Measurements from ENCODE around the gene FUCA2. TPM values are rescaled to one million over a fixed set of nuclear protein-coding genes. Genes with fewer than 3 reads are reported as not detected.
"Not testable (repeated sequence)": the region's sequence is repeated elsewhere in the genome, so short reads cannot be mapped to it uniquely, and the experiment has no call there.

FUCA2 gene
- total RNA-seq, 2 experiments from 2014 or later, result 12.1 to 13.4 TPM

DNA sequence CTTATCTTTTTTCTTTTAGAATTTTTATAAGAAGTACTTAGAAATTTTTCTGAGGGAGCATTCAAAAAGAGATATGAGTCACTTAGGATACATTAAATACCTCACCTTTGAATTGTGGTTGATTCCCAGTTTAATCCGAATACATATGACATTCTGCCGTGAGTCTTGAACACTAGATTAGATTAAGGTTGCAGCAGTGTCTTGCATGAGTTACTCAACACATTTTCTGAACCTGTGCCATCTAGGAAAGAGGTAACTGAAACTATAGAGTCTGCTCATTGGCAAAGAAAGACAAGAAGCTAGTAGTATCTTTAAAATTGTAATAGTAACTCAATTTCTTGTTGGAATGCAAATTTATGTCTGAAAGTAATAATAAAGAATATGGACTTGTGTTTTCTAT is 46.0 kb downstream of the FUCA2 start:
- peaks cover 1% of the 10 kb centered on the region for H3K9me3 Mint-ChIP-seq
- H3K36me3 Mint-ChIP-seq, result peaks cover 31% of the 10 kb centered on the region
- H3K4me3 Mint-ChIP-seq, result no peak overlapping the region
- DNase-seq (no peak), ATAC-seq (ENCODE audit: low read depth) (no peak)
- no peaks in the 10 kb centered on the region for H3K27me3 Mint-ChIP-seq
- H3K4me1 Mint-ChIP-seq, result no peaks in the 10 kb centered on the region
- no peak overlapping the region for H3K27ac Mint-ChIP-seq
- POLR2A ChIA-PET, result no interaction called here

- H3K27ac Mint-ChIP-seq, result no peak overlapping the region
- POLR2A ChIA-PET, result no interaction called here
- H3K9me3 Mint-ChIP-seq, result no peaks in the 10 kb centered on the region
- no peak overlapping the region for H3K4me3 Mint-ChIP-seq
- DNase-seq (no peak), ATAC-seq (ENCODE audit: low read depth) (no peak)
- H3K27me3 Mint-ChIP-seq, result no peaks in the 10 kb centered on the region
- H3K36me3 Mint-ChIP-seq, result peaks cover 15% of the 10 kb centered on the region
- H3K4me1 Mint-ChIP-seq, result peaks cover 10% of the 10 kb centered on the region
These were observed 53.8 kb downstream of the FUCA2 start for GRCh38 chr6:143457563-143458359.

DNA sequence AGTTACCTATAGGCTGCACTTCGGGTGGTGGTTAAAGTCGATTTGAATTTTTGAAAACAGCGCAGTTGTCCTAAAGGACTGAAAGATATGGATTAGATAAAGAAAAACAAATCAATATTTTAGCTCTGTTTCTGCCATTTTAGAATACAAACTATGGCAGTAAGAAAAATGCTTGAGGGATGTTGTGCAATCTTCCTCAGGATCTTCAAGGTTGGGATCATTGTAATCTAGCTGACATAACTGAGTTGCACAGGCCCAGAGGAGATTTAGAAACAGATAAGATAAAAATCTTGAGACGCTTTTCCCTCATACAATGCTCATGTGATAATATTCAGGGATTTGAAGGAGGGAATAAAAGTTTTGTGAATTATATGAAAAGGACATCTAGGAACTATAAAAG is 60.0 kb downstream of the FUCA2 start:
- peaks cover 20% of the 10 kb centered on the region for H3K4me1 Mint-ChIP-seq
- POLR2A ChIA-PET, result interaction anchor here (0.6 kb wide), 1 partner anchor 86 kb away, joined by 3 read pairs; no protein-coding TSS in a partner anchor
- ATAC-seq (ENCODE audit: low read depth), result no peak

GRCh38 chr6:143450453-143451371 is 60.8 kb downstream of the FUCA2 start, which contains the start of the genes ADAT2 and PEX3:
Gene ADAT2 (minus strand): TSS chr6:143450695. CDS start chr6:143450658, 37 bp downstream.
Gene PEX3 (plus strand): TSS chr6:143450805. CDS start chr6:143451043, 238 bp downstream.
- H3K4me3 Mint-ChIP-seq, result peak within 1 kb of the TSS; percentile 99

More for the DNA sequence above, 60.0 kb downstream of the FUCA2 start:
- Mint-ChIP-seq H3K36me3 (peaks cover 5% of the 10 kb centered on the region), H3K27ac (peak overlapping the region; percentile 99), H3K9me3 (no peaks in the 10 kb centered on the region), H3K4me3 (peak overlapping the region; percentile 99), H3K27me3 (no peaks in the 10 kb centered on the region)
- no peak for DNase-seq

DNA sequence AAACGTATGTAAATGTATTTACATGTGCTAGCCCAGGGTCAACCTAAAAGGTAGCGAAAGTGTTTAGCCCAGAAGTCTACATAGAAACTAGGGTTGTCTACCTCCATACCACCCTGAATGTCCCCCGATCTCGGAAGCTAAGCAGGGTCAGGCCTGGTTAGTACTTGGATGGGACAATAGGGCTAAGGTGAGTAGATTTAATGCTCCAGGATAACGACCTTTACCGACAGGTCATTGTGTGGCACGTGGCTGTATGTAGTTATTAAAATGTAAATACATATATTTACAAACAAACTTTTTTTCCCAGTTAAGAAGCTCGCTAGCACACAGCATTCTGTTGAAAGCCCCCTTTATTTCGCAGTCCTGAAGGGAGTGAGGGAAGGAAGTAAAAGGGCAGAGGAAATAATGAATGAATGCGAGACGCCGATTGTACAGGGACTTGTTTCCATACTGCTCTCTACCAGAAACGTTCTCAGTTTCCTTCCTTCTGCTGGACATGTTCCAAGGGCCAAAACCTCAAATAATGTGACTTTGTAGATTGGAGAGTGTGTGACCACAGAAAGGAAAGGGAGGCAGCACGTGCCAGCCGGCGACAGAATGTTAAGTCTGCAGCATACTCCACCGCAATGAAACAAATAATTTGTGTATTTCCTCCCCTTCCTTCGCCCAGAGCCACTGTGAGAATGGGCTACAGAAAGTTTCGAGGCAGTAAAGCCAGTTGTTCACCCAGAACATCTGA is 61.6 kb downstream of the FUCA2 start:
- POLR2A ChIA-PET, result interaction anchor here (0.9 to 2.2 kb wide), 10 partner anchors 8 to 614 kb away, joined by 3 to 17 read pairs (median 4); partner anchors contain the start of gene FUCA2
- ATAC-seq (ENCODE audit: low read depth) (peak; percentile 3), DNase-seq (peak; percentile 49)
- Mint-ChIP-seq H3K4me1 (peaks cover 20% of the 10 kb centered on the region), H3K27me3 (no peaks in the 10 kb centered on the region), H3K27ac (peak overlapping the region; percentile 99), H3K9me3 (no peaks in the 10 kb centered on the region), H3K4me3 (peak overlapping the region; percentile 99), H3K36me3 (peaks cover 5% of the 10 kb centered on the region)

More at GRCh38 chr6:143450453-143451371, 60.8 kb downstream of the FUCA2 start, which contains the start of the genes ADAT2 and PEX3:
- H3K27ac Mint-ChIP-seq, result peak within 1 kb of the TSS; percentile 99
- peak; percentile 94 for DNase-seq
- POLR2A ChIA-PET, result interaction anchor here (0.6 to 2.2 kb wide), 12 partner anchors 9 to 613 kb away, joined by 3 to 17 read pairs (median 3); partner anchors contain the start of gene FUCA2
- H3K36me3 Mint-ChIP-seq, result peaks cover 5% of the 10 kb centered on the region
- peak; percentile 98 for ATAC-seq (ENCODE audit: low read depth)
- peaks cover 20% of the 10 kb centered on the region for H3K4me1 Mint-ChIP-seq
- no peaks in the 10 kb centered on the region for H3K27me3 Mint-ChIP-seq
- no peaks in the 10 kb centered on the region for H3K9me3 Mint-ChIP-seq

DNA sequence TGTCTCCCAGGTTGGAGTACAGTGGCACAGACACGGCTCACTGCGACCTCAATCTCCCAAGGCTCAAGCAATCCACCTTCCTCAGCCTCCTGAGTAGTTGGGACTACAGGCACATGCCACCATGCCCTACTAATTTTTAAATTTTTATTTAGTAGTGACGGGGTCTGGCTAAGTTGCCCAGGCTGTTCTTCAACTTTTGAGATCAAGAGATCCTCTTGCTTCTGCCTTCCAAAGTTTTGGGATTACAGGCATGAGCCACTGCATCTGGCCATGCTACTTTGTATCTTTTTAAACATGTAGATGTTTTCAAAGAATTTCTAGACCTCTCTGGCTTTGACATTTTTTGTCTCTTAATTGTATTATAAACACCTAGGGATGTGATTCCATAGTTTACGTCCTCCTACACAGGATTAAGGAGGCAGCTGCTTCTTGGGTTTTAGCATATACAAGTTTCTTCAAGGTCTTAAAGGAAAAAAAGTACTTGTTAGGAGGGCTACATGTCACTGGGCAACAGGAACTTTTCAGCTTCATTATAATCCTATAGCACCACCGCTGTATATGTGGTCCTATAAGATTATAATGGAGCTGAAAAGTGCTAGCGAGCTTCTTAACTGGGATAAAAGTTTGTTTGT is 62.3 kb downstream of the FUCA2 start:
- Mint-ChIP-seq H3K27ac (peak overlapping the region; percentile 99), H3K27me3 (no peaks in the 10 kb centered on the region), H3K9me3 (no peaks in the 10 kb centered on the region), H3K4me1 (peaks cover 19% of the 10 kb centered on the region), H3K4me3 (peak overlapping the region; percentile 99), H3K36me3 (peaks cover 4% of the 10 kb centered on the region)
- POLR2A ChIA-PET, result interaction anchor here (2.2 kb wide), 1 partner anchor 62 kb away, joined by 17 read pairs; the partner anchor contains the start of gene FUCA2
- DNase-seq (no peak), ATAC-seq (ENCODE audit: low read depth) (no peak)

- H3K9me3 Mint-ChIP-seq; ATAC-seq (ENCODE audit: low read depth); H3K27me3 Mint-ChIP-seq; POLR2A ChIA-PET; H3K27ac Mint-ChIP-seq; DNase-seq; H3K4me3 Mint-ChIP-seq: not testable (repeated sequence)
- Mint-ChIP-seq H3K36me3 (peaks cover 11% of the 10 kb centered on the region), H3K4me1 (peaks cover 15% of the 10 kb centered on the region)
These were observed 63.7 kb downstream of the FUCA2 start for GRCh38 chr6:143447865-143448264.

Other genes with a start within 250 kb of the FUCA2 start
- gene ADAT2, start 61.0 kb downstream of the FUCA2 start, total RNA-seq, result 10 to 100 TPM; 22.8 to 27.0 TPM
- gene PEX3, start 60.9 kb downstream of the FUCA2 start, total RNA-seq, result 10 to 100 TPM; 21.0 TPM
- 10 to 100 TPM; 29.7 to 30.5 TPM for gene PHACTR2, start 166.2 kb upstream of the FUCA2 start, total RNA-seq